PFSK-1 (cell line): ENCODE data around the gene RPTOR.

ENCODE experiments used
- FOXP2 ChIP-seq: optimal IDR thresholded peaks from 2 replicates; pipeline ENCODE3; 2011; ENCODE audit warnings: borderline replicate concordance, control low read depth, inconsistent platforms; ENCODE audit not compliant: insufficient read depth; ENCODE audit errors: extremely low read length, extremely low read depth
- POLR2AphosphoS5 ChIP-seq: IDR thresholded peaks from 2 replicates; pipeline ENCODE4 v1.6.1; 2012; ENCODE audit warnings: low read depth, mild to moderate bottlenecking, control low read depth, low read length, moderate library complexity
- SIN3A ChIP-seq: IDR thresholded peaks from 2 replicates; pipeline ENCODE4 v1.6.1; 2012; ENCODE audit warnings: mild to moderate bottlenecking, low read length, moderate library complexity, borderline replicate concordance; ENCODE audit not compliant: insufficient read depth
- TAF1 ChIP-seq: IDR thresholded peaks from 2 replicates; pipeline ENCODE4 v1.6.1; 2012; ENCODE audit warnings: low read length, control low read depth, borderline replicate concordance; ENCODE audit not compliant: insufficient read depth
- TF ChIP-seq, protein P1 (sequence below), 2 experiments: IDR thresholded peaks; 2 replicates each; pipeline versions ENCODE4 v1.6.1 to v1.8.0; 2011 to 2012; ENCODE audit warnings: low read depth in 2 of 2, low read length in 2 of 2, control low read depth in 1 of 2, inconsistent platforms in 1 of 2, mild to moderate bottlenecking in 1 of 2, moderate library complexity in 1 of 2; ENCODE audit not compliant: insufficient read depth in 1 of 2

DNA sequence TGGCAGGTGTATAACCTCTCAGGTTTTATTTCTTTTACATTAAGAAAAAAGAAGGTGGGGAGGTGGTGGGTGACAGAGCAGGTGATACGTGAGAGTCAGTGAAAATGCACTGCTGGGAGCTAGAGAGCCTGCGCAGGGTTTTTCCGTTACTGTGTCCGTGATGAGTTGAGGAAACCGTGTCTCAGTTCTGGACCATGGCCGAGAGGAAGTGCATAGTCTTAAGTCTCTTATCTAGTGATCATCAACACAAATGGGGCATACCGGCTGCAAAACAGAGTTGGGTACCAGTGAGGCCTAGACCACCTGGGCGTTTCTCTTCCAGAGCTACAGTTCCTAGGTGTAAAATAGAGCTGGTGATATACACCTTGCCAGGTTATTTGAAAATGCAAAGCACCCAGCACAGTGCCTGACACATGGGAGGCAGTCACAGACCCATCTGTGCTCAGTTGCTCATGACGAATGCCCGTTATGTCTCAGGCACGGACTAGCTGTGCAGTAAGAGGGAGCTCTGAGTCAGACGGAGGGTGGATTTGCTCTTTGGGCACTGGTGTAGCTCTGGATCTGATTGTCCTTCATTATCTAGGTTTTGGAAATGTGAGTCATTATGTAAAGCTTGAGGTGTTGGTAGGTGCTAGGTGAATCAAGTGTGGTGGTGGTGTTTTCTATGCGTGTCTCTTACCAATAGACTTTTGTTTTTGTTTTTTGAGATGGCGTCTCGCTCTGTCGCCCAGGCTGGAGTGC, 60.9 kb downstream of the RPTOR start:
- TF ChIP-seq POLR2AphosphoS5 (no peak), TAF1 (no peak), SIN3A (no peak), FOXP2 (no peak)
- TF ChIP-seq, protein P1, sequence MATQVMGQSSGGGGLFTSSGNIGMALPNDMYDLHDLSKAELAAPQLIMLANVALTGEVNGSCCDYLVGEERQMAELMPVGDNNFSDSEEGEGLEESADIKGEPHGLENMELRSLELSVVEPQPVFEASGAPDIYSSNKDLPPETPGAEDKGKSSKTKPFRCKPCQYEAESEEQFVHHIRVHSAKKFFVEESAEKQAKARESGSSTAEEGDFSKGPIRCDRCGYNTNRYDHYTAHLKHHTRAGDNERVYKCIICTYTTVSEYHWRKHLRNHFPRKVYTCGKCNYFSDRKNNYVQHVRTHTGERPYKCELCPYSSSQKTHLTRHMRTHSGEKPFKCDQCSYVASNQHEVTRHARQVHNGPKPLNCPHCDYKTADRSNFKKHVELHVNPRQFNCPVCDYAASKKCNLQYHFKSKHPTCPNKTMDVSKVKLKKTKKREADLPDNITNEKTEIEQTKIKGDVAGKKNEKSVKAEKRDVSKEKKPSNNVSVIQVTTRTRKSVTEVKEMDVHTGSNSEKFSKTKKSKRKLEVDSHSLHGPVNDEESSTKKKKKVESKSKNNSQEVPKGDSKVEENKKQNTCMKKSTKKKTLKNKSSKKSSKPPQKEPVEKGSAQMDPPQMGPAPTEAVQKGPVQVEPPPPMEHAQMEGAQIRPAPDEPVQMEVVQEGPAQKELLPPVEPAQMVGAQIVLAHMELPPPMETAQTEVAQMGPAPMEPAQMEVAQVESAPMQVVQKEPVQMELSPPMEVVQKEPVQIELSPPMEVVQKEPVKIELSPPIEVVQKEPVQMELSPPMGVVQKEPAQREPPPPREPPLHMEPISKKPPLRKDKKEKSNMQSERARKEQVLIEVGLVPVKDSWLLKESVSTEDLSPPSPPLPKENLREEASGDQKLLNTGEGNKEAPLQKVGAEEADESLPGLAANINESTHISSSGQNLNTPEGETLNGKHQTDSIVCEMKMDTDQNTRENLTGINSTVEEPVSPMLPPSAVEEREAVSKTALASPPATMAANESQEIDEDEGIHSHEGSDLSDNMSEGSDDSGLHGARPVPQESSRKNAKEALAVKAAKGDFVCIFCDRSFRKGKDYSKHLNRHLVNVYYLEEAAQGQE (IDR thresholded peaks at IDR 0.05; ENCODE audit: insufficient read depth in 1 of 2, low read depth in 2 of 2, low read length in 2 of 2), result no peak
